HG03196 (cell line): Measurements from ENCODE around the gene TCEA2.

Experiments
- ATAC-seq: cut with Tn5 transposase; IDR thresholded peaks from one replicate; pipeline ENCODE4 v1.9.1; 2021; ENCODE audit not compliant: unreplicated experiment

Gene TCEA2

GRCh38 chr20:64063389-64064144, 569 bp downstream of the TCEA2 start:
- ATAC-seq: no peak

GRCh38 chr20:64064145-64064698, 1.2 kb downstream of the TCEA2 start:
- ATAC-seq: no peak

GRCh38 chr20:64065062-64065973, 2.3 kb downstream of the TCEA2 start:
- no peak for ATAC-seq

- ATAC-seq: peak; percentile 34
These were observed 3.0 kb downstream of the TCEA2 start for GRCh38 chr20:64065974-64066343.

- ATAC-seq: no peak
These were observed 4.1 kb downstream of the TCEA2 start for GRCh38 chr20:64067005-64067632.

GRCh38 chr20:64067733-64068307, 4.8 kb downstream of the TCEA2 start:
- ATAC-seq: no peak

- ATAC-seq: no peak
These were observed 5.6 kb downstream of the TCEA2 start for GRCh38 chr20:64068386-64069208.

- no peak for ATAC-seq
These were observed 6.2 kb downstream of the TCEA2 start for GRCh38 chr20:64069209-64069613.

- ATAC-seq: no peak
These were observed 6.7 kb downstream of the TCEA2 start for GRCh38 chr20:64069614-64070243.

GRCh38 chr20:64070244-64070993, 7.4 kb downstream of the TCEA2 start:
- no peak for ATAC-seq

- no peak for ATAC-seq
These were observed 8.6 kb downstream of the TCEA2 start for GRCh38 chr20:64071341-64072332.

GRCh38 chr20:64072498-64073063, 9.6 kb downstream of the TCEA2 start:
- ATAC-seq: no peak

GRCh38 chr20:64073476-64074183, 10.6 kb downstream of the TCEA2 start:
- ATAC-seq: no peak

GRCh38 chr20:64074184-64074789, 11.3 kb downstream of the TCEA2 start:
- ATAC-seq: no peak

- no peak for ATAC-seq
These were observed 12.0 kb downstream of the TCEA2 start for GRCh38 chr20:64074963-64075362.

GRCh38 chr20:64075556-64075955, 12.6 kb downstream of the TCEA2 start:
- ATAC-seq: no peak
